G401.6 (cell line): ENCODE data around the gene PLGLB2.
"Not testable (repeated sequence)": the region's sequence is repeated elsewhere in the genome, so short reads cannot be mapped to it uniquely, and the experiment has no call there.

Experiments
- FAIRE-seq: peaks from 2 replicates; lab custom pipeline; 2012; peaks lifted over from hg19 to GRCh38; lab: Jason Lieb, UNC

PLGLB2 gene

GRCh38 chr2:87747791-87748190, at the start of gene PLGLB2:
PLGLB2 (plus strand) TSS chr2:87748087; CDS start chr2:87748154, 67 bp downstream.
- not testable (repeated sequence) for FAIRE-seq

- not testable (repeated sequence) for FAIRE-seq
These were observed 43.1 kb upstream of the PLGLB2 start for GRCh38 chr2:87704572-87705323.

GRCh38 chr2:87708368-87708767, 39.5 kb upstream of the PLGLB2 start:
- not testable (repeated sequence) for FAIRE-seq

- FAIRE-seq: not testable (repeated sequence)
These were observed 19.8 kb upstream of the PLGLB2 start for GRCh38 chr2:87727940-87728599.

DNA sequence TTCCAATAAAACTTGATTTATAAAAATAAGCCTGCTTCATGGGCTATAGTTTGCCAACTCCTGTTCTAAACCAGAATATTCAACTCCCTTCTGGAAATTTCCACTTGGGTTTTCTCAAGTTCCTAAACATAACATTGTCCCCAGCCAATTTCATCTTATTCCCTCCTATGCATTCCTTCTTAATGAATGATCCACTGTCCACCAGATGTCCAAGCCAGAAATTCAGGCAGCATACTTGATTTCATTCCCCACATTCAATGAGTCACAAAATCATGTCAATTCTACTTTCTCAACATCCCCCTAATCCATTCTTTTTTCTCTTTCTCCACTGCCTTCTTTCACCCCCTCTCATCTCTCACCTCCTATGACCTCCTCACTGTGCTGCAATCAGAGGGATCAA, 7.0 kb upstream of the PLGLB2 start:
- not testable (repeated sequence) for FAIRE-seq

GRCh38 chr2:87742393-87743108, 5.3 kb upstream of the PLGLB2 start:
- not testable (repeated sequence) for FAIRE-seq

GRCh38 chr2:87743638-87744037, 4.2 kb upstream of the PLGLB2 start:
- not testable (repeated sequence) for FAIRE-seq

DNA sequence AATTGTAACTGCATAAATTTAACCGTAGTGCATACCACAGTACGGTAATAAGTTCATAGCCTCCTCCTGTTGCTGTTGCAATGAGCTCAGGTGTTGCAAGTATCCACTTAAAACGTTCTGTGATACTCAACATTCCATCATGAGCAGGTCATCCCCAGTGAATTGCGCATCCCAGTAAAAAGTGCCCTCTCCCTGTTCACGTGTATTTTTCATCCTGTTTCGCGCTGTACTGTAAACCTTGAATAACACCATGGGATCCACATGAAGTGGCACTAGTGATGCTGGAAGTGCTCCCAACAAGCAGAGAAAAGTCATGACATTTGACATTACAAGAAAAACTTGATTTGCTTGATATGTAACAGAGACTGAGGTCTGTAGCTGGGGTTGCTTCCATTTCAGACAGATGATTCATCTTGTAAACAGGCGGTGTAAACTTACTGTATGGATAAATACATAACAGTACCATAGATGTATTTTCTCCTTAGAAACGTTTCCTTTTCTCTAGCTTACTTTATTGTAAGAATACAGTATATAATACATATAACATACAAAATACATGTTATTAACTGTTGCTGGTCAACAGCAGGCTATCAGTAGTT, 2.4 kb upstream of the PLGLB2 start:
- FAIRE-seq: not testable (repeated sequence)

DNA sequence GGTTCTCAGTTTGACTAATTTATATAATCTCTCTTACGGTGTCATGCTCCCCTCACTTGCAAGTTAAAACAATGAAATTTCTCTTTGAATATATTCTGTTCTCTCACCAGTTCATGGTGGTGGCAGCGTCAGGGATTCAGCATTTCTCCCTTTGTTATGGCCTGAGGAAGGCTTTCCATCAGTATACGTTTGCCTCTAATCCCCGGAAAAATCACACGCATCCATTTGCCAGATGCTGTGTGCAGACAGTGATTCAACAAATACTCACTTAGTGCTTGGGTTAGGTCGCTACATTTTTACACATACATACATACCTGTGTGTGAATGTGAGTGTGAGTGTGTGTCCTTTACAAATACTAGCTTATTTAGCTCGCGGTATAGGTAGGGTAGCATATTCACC, 637 bp downstream of the PLGLB2 start:
- FAIRE-seq: not testable (repeated sequence)

- not testable (repeated sequence) for FAIRE-seq
These were observed 2.7 kb downstream of the PLGLB2 start for GRCh38 chr2:87750560-87750959.

GRCh38 chr2:87754759-87755158, 6.9 kb downstream of the PLGLB2 start:
- FAIRE-seq: not testable (repeated sequence)
